GM19240 (cell line): ENCODE measurements around the gene CYP3A5.
A peak's percentile ranks its signal among the peaks of the same experiment; 100 is the strongest.

Source experiments
- DNase-seq: peaks from one replicate; pipeline ENCODE4 v3.0.0; 2011; ENCODE audit warnings: low spot score; ENCODE audit not compliant: insufficient read length

Gene CYP3A5

GRCh38 chr7:99616359-99617191 is 63.2 kb downstream of the CYP3A5 start, which contains the start of gene ZSCAN25:
Gene ZSCAN25, plus strand, starts transcription at chr7:99616946. Its CDS starts 2,661 bp downstream, at chr7:99619607.
- DNase-seq, result peak; percentile 91

GRCh38 chr7:99615989-99616358 is 63.8 kb downstream of the CYP3A5 start:
- no peak for DNase-seq

GRCh38 chr7:99614495-99614894 is 65.3 kb downstream of the CYP3A5 start:
- no peak for DNase-seq

- DNase-seq, result no peak
These were observed 72.2 kb downstream of the CYP3A5 start for GRCh38 chr7:99607548-99607947.

- no peak for DNase-seq
These were observed 73.3 kb downstream of the CYP3A5 start for GRCh38 chr7:99606531-99606930.

- no peak for DNase-seq
These were observed 74.3 kb downstream of the CYP3A5 start for GRCh38 chr7:99605527-99605926.

- no peak for DNase-seq
These were observed 78.0 kb downstream of the CYP3A5 start for GRCh38 chr7:99601656-99602310.

GRCh38 chr7:99599836-99600235 is 80.0 kb downstream of the CYP3A5 start:
- no peak for DNase-seq
